Measurements from ENCODE around the gene PIP5KL1.

DNA sequence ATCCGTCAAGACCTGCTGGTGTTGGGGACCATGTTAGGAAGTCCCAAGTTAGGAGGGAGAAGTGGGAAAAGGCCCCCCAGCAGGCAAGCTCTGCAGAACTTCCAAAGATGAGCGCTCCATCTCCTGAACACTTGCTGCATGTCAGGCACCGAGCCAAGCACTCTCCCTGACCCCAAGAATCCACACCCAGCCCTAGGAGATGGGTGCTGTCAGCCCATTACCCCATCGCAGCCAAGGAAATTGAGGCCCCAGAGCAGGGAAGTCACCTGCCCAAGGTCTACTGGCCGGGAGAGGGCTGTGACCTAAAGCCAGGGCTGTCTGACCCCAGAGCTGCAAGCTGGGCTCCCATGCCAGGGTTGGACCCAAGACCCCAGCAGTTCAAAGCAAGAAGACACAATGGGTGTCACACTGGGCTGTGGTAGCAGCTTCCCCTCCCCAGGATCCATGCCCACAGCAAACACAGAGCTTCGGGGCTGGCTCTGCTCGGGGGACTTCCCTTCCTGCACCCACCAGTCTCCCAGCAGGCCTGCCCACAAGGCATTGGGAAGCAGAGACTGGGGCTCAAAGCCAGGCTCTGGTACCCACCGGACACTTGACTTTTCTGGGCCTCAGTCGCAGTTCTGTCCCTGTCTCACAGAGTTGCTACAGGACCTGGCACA lies 36.7 kb upstream of the PIP5KL1 start:
- TF ChIP-seq, protein P1, sequence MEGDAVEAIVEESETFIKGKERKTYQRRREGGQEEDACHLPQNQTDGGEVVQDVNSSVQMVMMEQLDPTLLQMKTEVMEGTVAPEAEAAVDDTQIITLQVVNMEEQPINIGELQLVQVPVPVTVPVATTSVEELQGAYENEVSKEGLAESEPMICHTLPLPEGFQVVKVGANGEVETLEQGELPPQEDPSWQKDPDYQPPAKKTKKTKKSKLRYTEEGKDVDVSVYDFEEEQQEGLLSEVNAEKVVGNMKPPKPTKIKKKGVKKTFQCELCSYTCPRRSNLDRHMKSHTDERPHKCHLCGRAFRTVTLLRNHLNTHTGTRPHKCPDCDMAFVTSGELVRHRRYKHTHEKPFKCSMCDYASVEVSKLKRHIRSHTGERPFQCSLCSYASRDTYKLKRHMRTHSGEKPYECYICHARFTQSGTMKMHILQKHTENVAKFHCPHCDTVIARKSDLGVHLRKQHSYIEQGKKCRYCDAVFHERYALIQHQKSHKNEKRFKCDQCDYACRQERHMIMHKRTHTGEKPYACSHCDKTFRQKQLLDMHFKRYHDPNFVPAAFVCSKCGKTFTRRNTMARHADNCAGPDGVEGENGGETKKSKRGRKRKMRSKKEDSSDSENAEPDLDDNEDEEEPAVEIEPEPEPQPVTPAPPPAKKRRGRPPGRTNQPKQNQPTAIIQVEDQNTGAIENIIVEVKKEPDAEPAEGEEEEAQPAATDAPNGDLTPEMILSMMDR (IDR thresholded peaks at IDR 0.05; ENCODE audit: low read depth, low read length), result no peak
- TF ChIP-seq MAX (IDR thresholded peaks at IDR 0.05; ENCODE audit: low read depth, low read length) (no peak), POLR2A (IDR thresholded peaks at IDR 0.05; ENCODE audit: extremely low read depth, insufficient read length) (no peak)

All from NB4 (cell line).